Measurements from ENCODE around the gene FSHR.

DNA sequence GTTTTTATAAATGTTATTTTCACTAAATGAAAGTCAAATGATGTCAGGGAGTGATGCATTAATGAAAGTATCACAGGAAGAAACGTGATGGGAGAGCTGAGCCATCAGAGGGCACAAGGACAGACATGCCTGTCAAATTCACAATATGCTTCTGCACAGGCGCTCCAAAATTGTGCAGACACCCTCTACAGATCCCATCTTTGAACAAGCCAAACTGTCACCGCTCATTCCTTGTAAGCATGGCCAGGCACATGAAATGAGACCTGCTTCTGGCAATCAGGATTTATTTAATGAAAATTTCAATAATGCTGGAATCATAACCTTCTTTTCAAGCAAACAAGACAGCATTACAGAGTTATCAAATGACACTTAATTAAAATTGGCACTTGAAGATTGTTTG is 20.4 kb upstream of the FSHR start:
- no peak for TF ChIP-seq CTCF (IDR thresholded peaks at IDR 0.05; ENCODE audit: low read length)
- no peak for TF ChIP-seq EZH2 (IDR thresholded peaks at IDR 0.05; ENCODE audit: borderline replicate concordance, low read length)
